Measurements from ENCODE around the gene BTAF1. TPM values are rescaled to one million over a fixed set of nuclear protein-coding genes. Genes with fewer than 3 reads are reported as not detected.
A peak's percentile ranks its signal among the peaks of the same experiment; 100 is the strongest.

Gene BTAF1
- total RNA-seq, 1 donor from 2014 or later, result 38.0 TPM

- no peaks in the 10 kb centered on the region for H3K27me3 Mint-ChIP-seq
These were observed 8.1 kb downstream of the BTAF1 start for GRCh38 chr10:91931526-91932190.

GRCh38 chr10:91932737-91933136 is 9.2 kb downstream of the BTAF1 start:
- H3K27me3 Mint-ChIP-seq, result no peaks in the 10 kb centered on the region
- no peak overlapping the region for H3K4me3 Mint-ChIP-seq (ENCODE audit: low read depth)
- peaks cover 16% of the 10 kb centered on the region for H3K36me3 Mint-ChIP-seq (ENCODE audit: insufficient read depth)
- no peaks in the 10 kb centered on the region for H3K9me3 Mint-ChIP-seq (ENCODE audit: low read depth)
- peaks cover 5% of the 10 kb centered on the region for H3K4me1 Mint-ChIP-seq (ENCODE audit: low read depth)
- no peak overlapping the region for H3K27ac Mint-ChIP-seq
- DNase-seq (ENCODE audit: low spot score, unreplicated experiment), result no peak
- TF ChIP-seq CTCF (IDR thresholded peaks at IDR 0.05; ENCODE audit: unreplicated experiment), result no peak

More at GRCh38 chr10:91931526-91932190, 8.1 kb downstream of the BTAF1 start:
- TF ChIP-seq CTCF (IDR thresholded peaks at IDR 0.05; ENCODE audit: unreplicated experiment), result no peak
- no peaks in the 10 kb centered on the region for H3K9me3 Mint-ChIP-seq (ENCODE audit: low read depth)
- peak overlapping the region; percentile 0 for H3K27ac Mint-ChIP-seq
- peaks cover 8% of the 10 kb centered on the region for H3K4me1 Mint-ChIP-seq (ENCODE audit: low read depth)
- peaks cover 14% of the 10 kb centered on the region for H3K36me3 Mint-ChIP-seq (ENCODE audit: insufficient read depth)
- H3K4me3 Mint-ChIP-seq (ENCODE audit: low read depth), result no peak overlapping the region
- DNase-seq (ENCODE audit: low spot score, unreplicated experiment), result no peak

- H3K4me3 Mint-ChIP-seq (ENCODE audit: low read depth), result no peak overlapping the region
- H3K4me1 Mint-ChIP-seq (ENCODE audit: low read depth), result peaks cover 4% of the 10 kb centered on the region
- DNase-seq (ENCODE audit: low spot score, unreplicated experiment), result no peak
- no peak for TF ChIP-seq CTCF (IDR thresholded peaks at IDR 0.05; ENCODE audit: unreplicated experiment)
- H3K27me3 Mint-ChIP-seq, result no peaks in the 10 kb centered on the region
- H3K9me3 Mint-ChIP-seq (ENCODE audit: low read depth), result no peaks in the 10 kb centered on the region
- H3K27ac Mint-ChIP-seq, result no peak overlapping the region
- peaks cover 18% of the 10 kb centered on the region for H3K36me3 Mint-ChIP-seq (ENCODE audit: insufficient read depth)
These were observed 12.3 kb downstream of the BTAF1 start for GRCh38 chr10:91935886-91936285.

- Mint-ChIP-seq H3K4me1 (ENCODE audit: low read depth) (peaks cover under 1% of the 10 kb centered on the region), H3K36me3 (ENCODE audit: insufficient read depth) (peaks cover 20% of the 10 kb centered on the region), H3K27me3 (no peaks in the 10 kb centered on the region), H3K9me3 (ENCODE audit: low read depth) (no peaks in the 10 kb centered on the region), H3K4me3 (ENCODE audit: low read depth) (no peak overlapping the region), H3K27ac (no peak overlapping the region)
- no peak for TF ChIP-seq CTCF (IDR thresholded peaks at IDR 0.05; ENCODE audit: unreplicated experiment)
- DNase-seq (ENCODE audit: low spot score, unreplicated experiment), result no peak
These were observed 16.1 kb downstream of the BTAF1 start for GRCh38 chr10:91939653-91940052.

GRCh38 chr10:91941426-91941825 is 17.9 kb downstream of the BTAF1 start:
- no peak for DNase-seq (ENCODE audit: low spot score, unreplicated experiment)
- peaks cover 15% of the 10 kb centered on the region for H3K36me3 Mint-ChIP-seq (ENCODE audit: insufficient read depth)
- no peaks in the 10 kb centered on the region for H3K4me1 Mint-ChIP-seq (ENCODE audit: low read depth)
- H3K4me3 Mint-ChIP-seq (ENCODE audit: low read depth), result no peak overlapping the region
- H3K27me3 Mint-ChIP-seq, result no peaks in the 10 kb centered on the region
- no peaks in the 10 kb centered on the region for H3K9me3 Mint-ChIP-seq (ENCODE audit: low read depth)
- no peak overlapping the region for H3K27ac Mint-ChIP-seq
- TF ChIP-seq CTCF (IDR thresholded peaks at IDR 0.05; ENCODE audit: unreplicated experiment), result no peak
